Neural cell (in vitro differentiated cells): ENCODE results near the gene HPS6.

Experiments
- EP300 ChIP-seq: fragments of 450-650 bp; conservative IDR thresholded peaks from 2 replicates; pipeline ENCODE4 v1.6.1; 2014; ENCODE audit warnings: antibody characterized with exemption, mild to moderate bottlenecking, moderate library complexity; ENCODE audit not compliant: poor library complexity, severe bottlenecking
- EZH2 ChIP-seq: fragments of 200-600, 300-800 bp; shearing (Covaris generic), sonication (generic); IDR thresholded peaks from 2 replicates; pipeline ENCODE4 v1.6.1; 2014; ENCODE audit warnings: antibody characterized with exemption, low read length, borderline replicate concordance, mild to moderate bottlenecking; ENCODE audit not compliant: insufficient read depth, poor library complexity, severe bottlenecking
- MXI1 ChIP-seq: fragments of 450-650 bp; conservative IDR thresholded peaks from 2 replicates; pipeline ENCODE4 v1.6.1; 2014; ENCODE audit warnings: antibody characterized with exemption, mild to moderate bottlenecking; ENCODE audit not compliant: poor library complexity, severe bottlenecking
- POLR2AphosphoS5 ChIP-seq: IDR thresholded peaks from 2 replicates; pipeline ENCODE4 v1.6.1; 2012
- RAD21 ChIP-seq: fragments of 450-650 bp; conservative IDR thresholded peaks from 2 replicates; pipeline ENCODE4 v1.6.1; 2014; ENCODE audit warnings: antibody characterized with exemption, mild to moderate bottlenecking, moderate library complexity
- SMC3 ChIP-seq: fragments of 450-650 bp; conservative IDR thresholded peaks from 2 replicates; pipeline ENCODE4 v1.6.1; 2014; ENCODE audit warnings: antibody characterized with exemption, mild to moderate bottlenecking, moderate library complexity; ENCODE audit not compliant: poor library complexity
- TAF1 ChIP-seq: IDR thresholded peaks from 2 replicates; pipeline ENCODE4 v1.6.1; 2012; ENCODE audit warnings: low read depth
- TF ChIP-seq, protein P1 (sequence below): fragments of 450-650 bp; IDR thresholded peaks from 2 replicates; pipeline ENCODE4 v1.5.1; 2014; ENCODE audit warnings: antibody characterized with exemption, mild to moderate bottlenecking, moderate library complexity; ENCODE audit not compliant: poor library complexity, severe bottlenecking
- TF ChIP-seq, protein P2 (sequence below): IDR thresholded peaks from 2 replicates; pipeline ENCODE4 v1.6.1; 2012; ENCODE audit warnings: borderline replicate concordance

DNA sequence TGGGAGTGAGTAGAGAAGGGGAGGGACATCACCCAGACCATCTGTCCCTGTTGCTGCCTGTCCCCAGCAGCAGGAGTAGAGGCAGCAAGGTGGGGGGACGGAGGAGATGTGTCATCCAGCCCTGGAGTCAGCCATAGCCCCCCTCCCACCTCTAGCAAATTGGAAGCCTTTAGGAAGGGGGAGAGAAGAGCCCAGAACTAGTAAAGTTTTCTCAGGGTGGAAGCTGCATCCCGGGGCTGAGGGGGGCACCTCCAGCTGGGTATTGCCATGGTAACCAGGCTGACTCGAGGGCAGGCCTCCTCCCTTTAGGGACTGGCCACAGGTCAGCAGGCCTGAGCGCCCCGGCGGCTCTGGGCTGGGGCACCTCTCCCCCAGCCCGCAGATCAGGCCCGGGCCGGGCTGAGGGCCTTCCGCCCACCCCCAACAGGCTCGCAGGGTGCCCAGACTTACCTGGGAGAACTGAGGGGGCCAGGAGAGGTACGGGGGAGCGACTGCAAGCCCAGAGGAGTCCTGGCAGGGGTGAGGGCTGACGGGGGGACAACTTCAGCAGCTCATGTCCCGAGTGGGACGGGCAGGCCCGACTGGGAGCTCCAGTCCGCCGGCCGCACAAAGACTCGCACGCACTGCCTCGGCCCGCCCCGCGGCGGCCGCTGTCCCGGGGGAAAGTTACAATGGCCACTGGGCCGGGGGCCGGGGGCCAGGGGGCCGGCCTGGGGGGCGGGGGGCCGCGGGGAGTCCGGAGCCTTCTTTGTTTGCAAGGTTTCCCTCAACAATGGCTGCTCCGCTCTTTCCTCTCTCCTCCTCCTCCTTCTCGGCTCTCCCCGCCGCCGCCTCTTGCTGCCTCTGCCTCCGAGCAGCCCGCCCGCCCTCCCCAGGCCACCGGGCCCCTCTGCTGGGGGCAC is 49.1 kb downstream of the HPS6 start:
- TF ChIP-seq, protein P1, sequence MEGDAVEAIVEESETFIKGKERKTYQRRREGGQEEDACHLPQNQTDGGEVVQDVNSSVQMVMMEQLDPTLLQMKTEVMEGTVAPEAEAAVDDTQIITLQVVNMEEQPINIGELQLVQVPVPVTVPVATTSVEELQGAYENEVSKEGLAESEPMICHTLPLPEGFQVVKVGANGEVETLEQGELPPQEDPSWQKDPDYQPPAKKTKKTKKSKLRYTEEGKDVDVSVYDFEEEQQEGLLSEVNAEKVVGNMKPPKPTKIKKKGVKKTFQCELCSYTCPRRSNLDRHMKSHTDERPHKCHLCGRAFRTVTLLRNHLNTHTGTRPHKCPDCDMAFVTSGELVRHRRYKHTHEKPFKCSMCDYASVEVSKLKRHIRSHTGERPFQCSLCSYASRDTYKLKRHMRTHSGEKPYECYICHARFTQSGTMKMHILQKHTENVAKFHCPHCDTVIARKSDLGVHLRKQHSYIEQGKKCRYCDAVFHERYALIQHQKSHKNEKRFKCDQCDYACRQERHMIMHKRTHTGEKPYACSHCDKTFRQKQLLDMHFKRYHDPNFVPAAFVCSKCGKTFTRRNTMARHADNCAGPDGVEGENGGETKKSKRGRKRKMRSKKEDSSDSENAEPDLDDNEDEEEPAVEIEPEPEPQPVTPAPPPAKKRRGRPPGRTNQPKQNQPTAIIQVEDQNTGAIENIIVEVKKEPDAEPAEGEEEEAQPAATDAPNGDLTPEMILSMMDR = no peak
- no peak for TF ChIP-seq EZH2
- TF ChIP-seq MXI1 = no peak
- no peak for TF ChIP-seq POLR2AphosphoS5
- TF ChIP-seq, protein P2, sequence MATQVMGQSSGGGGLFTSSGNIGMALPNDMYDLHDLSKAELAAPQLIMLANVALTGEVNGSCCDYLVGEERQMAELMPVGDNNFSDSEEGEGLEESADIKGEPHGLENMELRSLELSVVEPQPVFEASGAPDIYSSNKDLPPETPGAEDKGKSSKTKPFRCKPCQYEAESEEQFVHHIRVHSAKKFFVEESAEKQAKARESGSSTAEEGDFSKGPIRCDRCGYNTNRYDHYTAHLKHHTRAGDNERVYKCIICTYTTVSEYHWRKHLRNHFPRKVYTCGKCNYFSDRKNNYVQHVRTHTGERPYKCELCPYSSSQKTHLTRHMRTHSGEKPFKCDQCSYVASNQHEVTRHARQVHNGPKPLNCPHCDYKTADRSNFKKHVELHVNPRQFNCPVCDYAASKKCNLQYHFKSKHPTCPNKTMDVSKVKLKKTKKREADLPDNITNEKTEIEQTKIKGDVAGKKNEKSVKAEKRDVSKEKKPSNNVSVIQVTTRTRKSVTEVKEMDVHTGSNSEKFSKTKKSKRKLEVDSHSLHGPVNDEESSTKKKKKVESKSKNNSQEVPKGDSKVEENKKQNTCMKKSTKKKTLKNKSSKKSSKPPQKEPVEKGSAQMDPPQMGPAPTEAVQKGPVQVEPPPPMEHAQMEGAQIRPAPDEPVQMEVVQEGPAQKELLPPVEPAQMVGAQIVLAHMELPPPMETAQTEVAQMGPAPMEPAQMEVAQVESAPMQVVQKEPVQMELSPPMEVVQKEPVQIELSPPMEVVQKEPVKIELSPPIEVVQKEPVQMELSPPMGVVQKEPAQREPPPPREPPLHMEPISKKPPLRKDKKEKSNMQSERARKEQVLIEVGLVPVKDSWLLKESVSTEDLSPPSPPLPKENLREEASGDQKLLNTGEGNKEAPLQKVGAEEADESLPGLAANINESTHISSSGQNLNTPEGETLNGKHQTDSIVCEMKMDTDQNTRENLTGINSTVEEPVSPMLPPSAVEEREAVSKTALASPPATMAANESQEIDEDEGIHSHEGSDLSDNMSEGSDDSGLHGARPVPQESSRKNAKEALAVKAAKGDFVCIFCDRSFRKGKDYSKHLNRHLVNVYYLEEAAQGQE = no peak
- TF ChIP-seq TAF1 = peak; percentile 14
- no peak for TF ChIP-seq EP300
- no peak for TF ChIP-seq RAD21
- no peak for TF ChIP-seq SMC3
